Colonic mucosa (tissue), 4 donors: ENCODE measurements around the gene HEPH. TPM values are rescaled to one million over a fixed set of nuclear protein-coding genes. Genes with fewer than 3 reads are reported as not detected.
A peak's percentile ranks its signal among the peaks of the same experiment; 100 is the strongest.

Source experiments
- DNase-seq: peaks from one replicate; pipeline ENCODE4 v3.0.0-alpha.2; 2020
- H3K27ac ChIP-seq: fragments of 200-600 bp; one replicate; pipeline ENCODE4 v1.8.0; 2021
- H3K27me3 ChIP-seq: fragments of 200-600 bp; one replicate; pipeline ENCODE4 v1.8.0; 2021
- H3K36me3 ChIP-seq: fragments of 200-600 bp; one replicate; pipeline ENCODE4 v1.8.0; 2021
- H3K4me1 ChIP-seq: fragments of 200-600 bp; one replicate; pipeline ENCODE4 v1.8.0; 2021; ENCODE audit warnings: mild to moderate bottlenecking
- H3K4me3 ChIP-seq: fragments of 200-600 bp; one replicate; pipeline ENCODE4 v1.8.0; 2021
- H3K9ac ChIP-seq, 2 donors: one replicate each; pipeline ENCODE4 v1.7.0; 2013; ENCODE audit warnings: control low read depth in 2 of 2, low read depth in 2 of 2, low read length in 2 of 2
- H3K9me3 ChIP-seq: fragments of 200-600 bp; one replicate; pipeline ENCODE4 v1.8.0; 2021
- intact Hi-C: fragments of 100-400 bp; cut with DNase I; formaldehyde crosslinking; loops from one replicate; pipeline ENCODE4 v1.14.1; 2022
- total RNA-seq, 2 donors: library from RNA; stranded (reverse); fragmentation: NEBNext Ultra II Directional in 1 of 2; extraction: Animal tissue kit (Norgen Biotek cat#: 25700) in 1 of 2; gene quantifications; one replicate each; pipeline ENCODE4 v1.2.1, GENCODE V29; 2021
- TF ChIP-seq, protein P1 (sequence below): fragments of 200-600 bp; IDR thresholded peaks from one replicate; pipeline ENCODE4 v1.8.0; 2022; ENCODE audit warnings: antibody characterized with exemption, mild to moderate bottlenecking
- donor health status: healthy.
- donor health status: DM: no; HTN: no; CAD: no.
- donor health status: DM: no; HTN: no; CAD: no.

Gene HEPH
- total RNA-seq, 2 donors from 2014 or later, result 143 to 236 TPM

GRCh38 chrX:66163447-66163846 is 600 bp upstream of the HEPH start:
- H3K36me3 ChIP-seq, result no peaks in the 10 kb centered on the region
- H3K27ac ChIP-seq, result peak overlapping the region; percentile 84
- intact Hi-C loops, result no loop called here
- peak overlapping the region in 1 of 2 donors; percentile 86 for H3K9ac ChIP-seq
- no peaks in the 10 kb centered on the region for H3K4me1 ChIP-seq
- TF ChIP-seq, protein P1, sequence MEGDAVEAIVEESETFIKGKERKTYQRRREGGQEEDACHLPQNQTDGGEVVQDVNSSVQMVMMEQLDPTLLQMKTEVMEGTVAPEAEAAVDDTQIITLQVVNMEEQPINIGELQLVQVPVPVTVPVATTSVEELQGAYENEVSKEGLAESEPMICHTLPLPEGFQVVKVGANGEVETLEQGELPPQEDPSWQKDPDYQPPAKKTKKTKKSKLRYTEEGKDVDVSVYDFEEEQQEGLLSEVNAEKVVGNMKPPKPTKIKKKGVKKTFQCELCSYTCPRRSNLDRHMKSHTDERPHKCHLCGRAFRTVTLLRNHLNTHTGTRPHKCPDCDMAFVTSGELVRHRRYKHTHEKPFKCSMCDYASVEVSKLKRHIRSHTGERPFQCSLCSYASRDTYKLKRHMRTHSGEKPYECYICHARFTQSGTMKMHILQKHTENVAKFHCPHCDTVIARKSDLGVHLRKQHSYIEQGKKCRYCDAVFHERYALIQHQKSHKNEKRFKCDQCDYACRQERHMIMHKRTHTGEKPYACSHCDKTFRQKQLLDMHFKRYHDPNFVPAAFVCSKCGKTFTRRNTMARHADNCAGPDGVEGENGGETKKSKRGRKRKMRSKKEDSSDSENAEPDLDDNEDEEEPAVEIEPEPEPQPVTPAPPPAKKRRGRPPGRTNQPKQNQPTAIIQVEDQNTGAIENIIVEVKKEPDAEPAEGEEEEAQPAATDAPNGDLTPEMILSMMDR, result no peak
- no peak for DNase-seq
- H3K4me3 ChIP-seq, result peak overlapping the region; percentile 21
- H3K27me3 ChIP-seq, result no peaks in the 10 kb centered on the region
- H3K9me3 ChIP-seq, result no peaks in the 10 kb centered on the region

GRCh38 chrX:66164470-66164869 is 423 bp downstream of the HEPH start:
- peak overlapping the region; percentile 84 for H3K27ac ChIP-seq
- no peaks in the 10 kb centered on the region for H3K4me1 ChIP-seq
- H3K36me3 ChIP-seq, result no peaks in the 10 kb centered on the region
- no peak for DNase-seq
- TF ChIP-seq, protein P1, result no peak
- H3K9ac ChIP-seq, result peak overlapping the region in 1 of 2 donors; percentile 86
- H3K4me3 ChIP-seq, result peak overlapping the region; percentile 21
- H3K9me3 ChIP-seq, result no peaks in the 10 kb centered on the region
- H3K27me3 ChIP-seq, result no peaks in the 10 kb centered on the region
- intact Hi-C loops, result no loop called here

DNA sequence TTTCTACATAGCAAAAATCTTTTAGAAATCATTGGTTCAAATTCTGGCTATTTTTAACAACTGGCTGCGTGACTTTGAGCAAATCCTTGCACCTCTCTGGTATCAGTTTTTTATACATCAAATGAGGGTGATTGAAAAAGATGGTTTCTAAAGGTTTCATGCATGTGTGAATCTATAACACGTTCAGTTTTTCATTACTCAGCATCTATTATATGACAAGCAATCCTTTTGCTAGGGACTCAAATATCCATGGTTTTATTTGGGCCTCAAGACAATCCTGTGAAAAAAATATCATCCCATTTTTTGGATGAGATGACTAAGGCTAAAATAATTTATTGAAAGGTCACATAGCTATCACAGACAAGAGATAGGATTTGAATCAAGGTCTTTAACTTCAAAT is 884 bp downstream of the HEPH start:
- intact Hi-C loops, result no loop called here
- Histone ChIP-seq H3K4me1 (no peaks in the 10 kb centered on the region), H3K27ac (peak overlapping the region; percentile 84), H3K9me3 (no peaks in the 10 kb centered on the region), H3K4me3 (peak overlapping the region; percentile 21), H3K27me3 (no peaks in the 10 kb centered on the region), H3K36me3 (no peaks in the 10 kb centered on the region), H3K9ac (peak overlapping the region in 1 of 2 donors; percentile 38)
- DNase-seq, result no peak
- TF ChIP-seq, protein P1, result no peak

GRCh38 chrX:66166671-66167070 is 2.6 kb downstream of the HEPH start:
- Histone ChIP-seq H3K9me3 (no peaks in the 10 kb centered on the region), H3K27me3 (no peaks in the 10 kb centered on the region), H3K4me3 (no peak overlapping the region), H3K4me1 (no peaks in the 10 kb centered on the region), H3K36me3 (no peaks in the 10 kb centered on the region), H3K27ac (peak overlapping the region; percentile 61), H3K9ac (peak overlapping the region in 1 of 2 donors; percentile 7)
- TF ChIP-seq, protein P1, result no peak
- intact Hi-C loops, result no loop called here
- no peak for DNase-seq

- no peaks in the 10 kb centered on the region for H3K9me3 ChIP-seq
- H3K27ac ChIP-seq, result peak overlapping the region; percentile 61
- H3K27me3 ChIP-seq, result no peaks in the 10 kb centered on the region
- no peak for DNase-seq
- no peaks in the 10 kb centered on the region for H3K4me1 ChIP-seq
- intact Hi-C loops, result no loop called here
- TF ChIP-seq, protein P1, result no peak
- no peaks in the 10 kb centered on the region for H3K36me3 ChIP-seq
- H3K9ac ChIP-seq, result no peak overlapping the region
- H3K4me3 ChIP-seq, result no peak overlapping the region
These were observed 3.4 kb downstream of the HEPH start for GRCh38 chrX:66167431-66167830.
